GM19463 (cell line): ENCODE results near the gene SULT6B1.
A peak's percentile ranks its signal among the peaks of the same experiment; 100 is the strongest.
"Not testable (repeated sequence)": the region's sequence is repeated elsewhere in the genome, so short reads cannot be mapped to it uniquely, and the experiment has no call there.

Source experiments
- ATAC-seq: cut with Tn5 transposase; IDR thresholded peaks from one replicate; pipeline ENCODE4 v1.9.1; 2021; ENCODE audit warnings: mild to moderate bottlenecking, moderate library complexity; ENCODE audit not compliant: unreplicated experiment

Gene SULT6B1

GRCh38 chr2:37196320-37197195, 8.1 kb upstream of the SULT6B1 start, which contains the start of gene CEBPZOS:
Gene CEBPZOS (plus strand): TSS chr2:37196496. CDS start chr2:37199705, 3,209 bp downstream.
- ATAC-seq, result peak; percentile 71

- not testable (repeated sequence) for ATAC-seq
These were observed 7.4 kb upstream of the SULT6B1 start for GRCh38 chr2:37195862-37196319.

DNA sequence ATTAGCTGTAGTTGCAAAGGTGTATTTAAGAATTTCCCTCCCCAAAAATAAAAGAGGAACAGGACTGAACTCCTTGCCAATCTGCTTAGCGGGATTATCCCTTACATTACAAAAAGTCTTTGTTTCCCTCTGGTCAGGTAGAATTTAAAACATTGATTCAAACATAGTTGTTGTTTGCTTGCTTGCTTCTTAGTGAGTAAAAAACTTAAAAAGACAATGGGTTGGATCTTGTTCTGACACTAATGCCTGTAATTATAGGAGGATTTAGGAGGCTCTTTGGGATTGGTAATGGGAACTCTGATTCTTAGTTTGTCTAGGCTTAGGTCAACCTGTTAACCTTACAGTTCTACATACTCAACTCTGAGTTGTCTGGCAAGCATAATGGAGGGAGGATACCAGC, 4.1 kb upstream of the SULT6B1 start:
- no peak for ATAC-seq

GRCh38 chr2:37191747-37192146, 3.3 kb upstream of the SULT6B1 start:
- no peak for ATAC-seq

- ATAC-seq, result no peak
These were observed 2.8 kb upstream of the SULT6B1 start for GRCh38 chr2:37191253-37191652.

- ATAC-seq, result no peak
These were observed 1.8 kb upstream of the SULT6B1 start for GRCh38 chr2:37190290-37190689.

DNA sequence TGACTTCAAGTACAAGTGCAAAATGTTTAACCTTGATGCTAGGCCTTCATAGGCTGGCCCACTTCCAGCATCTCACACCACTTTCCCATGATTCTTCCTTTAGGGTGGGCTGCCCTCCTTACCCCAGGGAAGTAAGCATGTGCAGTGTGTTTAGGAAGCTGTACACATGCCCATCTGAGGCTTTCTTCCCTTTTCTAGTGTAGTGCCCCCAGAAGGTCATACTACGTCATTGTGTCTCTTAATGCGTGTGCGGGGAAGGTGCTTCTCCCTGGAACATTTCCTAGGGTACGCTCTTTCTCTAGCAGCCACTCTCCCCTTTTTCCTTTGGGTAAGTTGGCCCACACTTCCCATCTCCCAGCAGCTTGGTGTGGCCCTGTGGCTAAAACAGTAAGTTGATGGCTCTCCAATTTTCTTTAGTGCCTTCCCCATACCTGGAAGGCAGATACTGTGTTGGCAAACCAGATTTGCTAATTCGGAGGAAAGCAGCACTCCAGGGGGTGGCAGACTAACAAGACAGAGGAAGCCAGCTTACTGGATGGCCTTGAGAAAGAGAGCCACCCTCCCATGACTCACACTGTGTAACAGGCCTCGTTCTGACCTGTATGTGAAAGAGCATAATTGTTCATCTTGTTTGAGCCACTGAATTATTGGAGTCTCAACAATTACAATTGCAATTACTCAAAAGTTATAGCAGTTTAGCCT, 1.1 kb upstream of the SULT6B1 start:
- ATAC-seq, result no peak

DNA sequence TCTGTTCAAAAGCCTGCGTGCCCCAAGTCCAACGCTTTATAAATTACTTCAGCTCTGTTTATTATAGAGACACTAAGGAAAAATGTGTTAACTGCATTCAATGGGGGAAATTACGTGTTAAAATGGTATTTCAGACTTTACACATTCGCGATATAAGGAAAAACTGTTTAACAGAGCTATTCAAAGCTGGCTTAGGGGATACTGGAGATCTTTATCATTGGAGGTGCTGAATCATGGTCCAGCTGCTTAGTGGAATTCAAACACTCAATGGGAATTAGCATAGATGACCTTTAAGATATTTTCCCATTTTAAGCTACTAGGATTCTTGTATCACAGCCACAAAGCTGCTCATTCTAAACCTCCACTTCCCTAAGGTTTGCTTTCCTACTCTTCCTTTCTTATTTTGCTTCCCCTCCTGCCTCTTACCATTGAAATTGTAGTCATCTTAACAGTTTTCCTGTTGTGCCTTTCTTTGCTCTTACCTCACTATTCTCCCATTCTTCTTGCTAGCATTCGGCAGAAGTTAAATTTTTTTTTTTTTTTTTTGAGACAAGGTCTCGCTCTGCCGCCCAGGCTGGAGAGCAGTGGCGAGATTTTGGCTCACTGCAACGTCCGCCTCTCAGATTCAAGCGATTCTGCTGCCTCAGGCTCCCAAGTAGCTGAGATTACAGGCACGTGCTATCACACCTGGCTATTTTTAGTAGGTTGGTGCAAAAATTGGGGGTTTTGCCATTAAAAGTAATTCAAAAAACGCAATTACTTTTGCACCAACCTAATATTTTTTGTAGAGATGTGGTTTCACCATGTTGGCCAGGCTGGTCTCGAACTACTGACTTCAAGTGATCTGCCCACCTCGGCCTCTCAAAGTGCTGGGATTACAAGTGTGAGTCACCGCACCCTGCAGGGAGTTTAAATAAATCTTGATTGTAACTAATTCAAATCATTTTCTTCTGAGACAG, 6.5 kb downstream of the SULT6B1 start:
- no peak for ATAC-seq

- no peak for ATAC-seq
These were observed 7.8 kb downstream of the SULT6B1 start for GRCh38 chr2:37180640-37181039.

DNA sequence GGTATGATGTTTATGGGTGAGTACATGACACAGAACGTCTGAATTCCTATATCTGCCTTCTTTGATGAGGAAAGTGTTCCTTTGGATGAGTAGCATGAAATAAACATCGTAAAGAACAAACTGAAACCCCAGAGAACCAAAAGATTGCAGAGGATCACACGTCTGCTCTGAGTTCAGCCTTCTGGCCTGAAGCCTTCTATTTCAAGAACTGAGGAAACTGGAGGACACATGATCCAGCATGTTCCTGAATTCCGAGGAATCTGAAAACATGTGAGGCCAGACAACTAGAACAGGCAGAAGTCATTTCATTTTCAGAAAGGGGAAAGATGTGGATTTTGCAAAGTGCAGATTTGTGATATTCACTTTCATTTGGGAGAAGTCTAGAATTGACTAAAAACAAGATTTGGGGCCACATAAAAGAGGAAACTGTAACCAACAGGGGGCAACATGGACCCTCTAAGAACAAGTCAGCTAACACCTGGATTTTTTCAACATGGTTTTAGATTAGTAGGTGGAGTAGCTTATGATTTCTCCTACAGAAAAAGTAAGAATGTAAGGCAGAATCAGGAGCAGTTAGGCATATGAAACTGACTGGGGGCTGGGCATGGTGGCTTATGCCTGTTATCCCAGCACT, 8.3 kb downstream of the SULT6B1 start:
- ATAC-seq, result no peak

DNA sequence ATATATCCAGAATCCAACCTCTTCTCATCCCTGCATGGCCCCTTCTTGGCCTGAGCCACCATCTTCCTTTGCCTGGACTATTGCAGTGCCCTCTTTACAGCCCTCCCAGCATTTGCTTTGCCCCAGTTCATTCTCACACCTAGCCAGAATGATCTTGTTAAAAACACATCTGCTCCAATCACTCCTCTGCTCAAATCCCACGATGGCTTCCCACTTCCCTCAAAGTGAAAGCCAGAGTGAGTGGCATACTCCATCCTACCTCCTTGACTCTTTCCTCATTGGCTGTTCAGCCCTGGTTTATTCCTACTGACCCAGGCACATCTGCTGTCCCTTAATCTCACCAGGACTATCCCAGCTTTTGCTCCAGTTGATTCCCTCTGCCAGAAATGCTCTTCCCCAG, 14.7 kb downstream of the SULT6B1 start:
- ATAC-seq, result no peak

DNA sequence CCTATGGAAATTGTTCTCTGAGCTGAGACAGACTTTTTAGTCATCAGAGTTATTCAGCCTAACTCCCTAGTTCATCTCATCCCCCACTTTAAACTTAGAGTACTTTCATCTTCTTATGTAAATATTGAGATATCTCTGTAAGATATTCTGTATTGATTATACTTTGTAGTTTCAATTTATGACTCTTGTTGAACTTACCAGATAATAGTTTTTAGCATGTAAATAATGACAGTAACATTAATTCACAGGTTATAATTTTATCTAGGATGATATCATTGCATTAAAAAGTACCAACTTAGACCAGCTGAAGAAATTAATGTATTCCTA, 16.9 kb downstream of the SULT6B1 start:
- ATAC-seq, result no peak

DNA sequence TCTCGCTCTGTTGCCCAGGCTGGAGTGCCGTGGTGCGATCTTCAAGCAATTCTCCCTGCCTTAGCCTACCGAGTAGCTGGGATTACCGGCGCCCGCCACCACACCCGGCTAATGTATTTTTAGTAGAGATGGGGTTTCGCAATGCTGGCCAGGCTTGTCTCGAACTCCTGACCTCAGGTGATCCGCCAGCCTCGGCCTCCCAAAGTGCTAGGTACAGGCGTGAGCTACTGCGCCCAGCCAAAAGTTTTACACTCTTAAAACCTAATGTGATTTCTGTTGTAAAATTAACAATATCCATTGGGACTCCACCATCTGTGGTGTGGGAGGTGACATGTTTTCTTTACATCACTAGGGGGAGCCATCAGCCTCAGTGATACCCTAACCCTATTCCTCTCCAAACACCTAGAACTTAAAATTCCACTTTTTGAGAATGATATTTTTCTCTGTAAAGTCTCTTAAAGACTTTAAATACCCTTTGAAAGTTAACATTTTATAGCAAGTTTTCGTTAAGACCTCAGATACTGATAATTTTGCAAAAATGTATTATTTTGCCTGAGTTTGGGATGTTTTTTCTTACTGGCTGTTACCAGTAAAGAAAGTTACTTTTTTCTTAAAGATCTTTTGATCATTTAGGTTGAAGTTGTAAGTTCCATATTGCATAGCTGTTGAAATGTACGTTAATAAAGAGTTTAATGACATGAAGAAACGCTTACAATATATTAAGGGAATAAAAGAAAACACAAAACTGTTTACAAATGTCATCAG, 20.1 kb downstream of the SULT6B1 start:
- ATAC-seq, result no peak

GRCh38 chr2:37167636-37168180, 20.8 kb downstream of the SULT6B1 start:
- no peak for ATAC-seq

DNA sequence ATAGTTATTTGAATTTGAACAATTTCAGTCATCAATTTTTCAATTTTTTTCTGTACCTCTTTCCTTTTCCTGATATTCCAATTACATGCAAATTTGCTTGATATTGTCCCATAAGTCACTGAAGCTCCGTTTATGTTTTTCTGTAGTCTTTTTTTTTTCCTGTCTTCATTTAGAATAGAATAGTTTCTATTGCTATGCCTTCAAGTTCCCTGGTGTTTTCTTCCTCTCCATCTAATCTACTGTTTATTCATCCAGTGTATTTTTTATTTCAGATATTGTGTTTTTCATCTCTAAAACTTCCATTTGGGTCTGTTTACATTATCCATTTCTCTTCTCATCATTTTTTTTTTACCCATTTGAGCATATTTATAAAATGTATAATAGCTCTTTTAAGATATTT, 23.7 kb downstream of the SULT6B1 start:
- ATAC-seq, result no peak

GRCh38 chr2:37156857-37157714, 31.4 kb downstream of the SULT6B1 start, which contains the start of gene EIF2AK2:
Gene EIF2AK2 (minus strand): TSS chr2:37156980. CDS start chr2:37147806, 9,174 bp downstream.
- ATAC-seq, result peak; percentile 87

GRCh38 chr2:37156071-37156856, 32.2 kb downstream of the SULT6B1 start:
- ATAC-seq, result peak; percentile 19

DNA sequence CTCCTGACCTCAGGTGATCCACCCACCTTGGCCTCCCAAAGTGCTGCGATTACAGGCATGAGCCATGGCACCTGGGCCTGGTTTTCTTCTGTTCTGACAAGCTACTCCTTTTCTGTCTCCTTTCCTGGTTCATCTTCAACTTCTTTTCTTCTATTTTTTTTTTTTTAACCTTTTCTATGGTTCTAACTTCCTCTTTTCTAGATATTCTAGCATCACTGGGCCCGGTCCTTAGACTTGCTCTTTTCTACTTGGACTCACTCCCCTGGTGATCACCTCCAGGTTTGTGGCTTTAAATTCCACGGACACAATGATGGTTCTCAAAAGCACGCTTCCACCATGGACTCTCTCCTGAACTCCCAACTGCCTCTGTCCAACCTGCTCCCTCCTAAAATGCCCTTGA, 33.7 kb downstream of the SULT6B1 start:
- ATAC-seq, result no peak
